HG02763 (cell line): ENCODE measurements around the gene GALNS.

Source experiments
- ATAC-seq: cut with Tn5 transposase; IDR thresholded peaks from one replicate; pipeline ENCODE4 v1.9.1; 2021; ENCODE audit warnings: mild to moderate bottlenecking, moderate library complexity; ENCODE audit not compliant: unreplicated experiment

GALNS gene

DNA sequence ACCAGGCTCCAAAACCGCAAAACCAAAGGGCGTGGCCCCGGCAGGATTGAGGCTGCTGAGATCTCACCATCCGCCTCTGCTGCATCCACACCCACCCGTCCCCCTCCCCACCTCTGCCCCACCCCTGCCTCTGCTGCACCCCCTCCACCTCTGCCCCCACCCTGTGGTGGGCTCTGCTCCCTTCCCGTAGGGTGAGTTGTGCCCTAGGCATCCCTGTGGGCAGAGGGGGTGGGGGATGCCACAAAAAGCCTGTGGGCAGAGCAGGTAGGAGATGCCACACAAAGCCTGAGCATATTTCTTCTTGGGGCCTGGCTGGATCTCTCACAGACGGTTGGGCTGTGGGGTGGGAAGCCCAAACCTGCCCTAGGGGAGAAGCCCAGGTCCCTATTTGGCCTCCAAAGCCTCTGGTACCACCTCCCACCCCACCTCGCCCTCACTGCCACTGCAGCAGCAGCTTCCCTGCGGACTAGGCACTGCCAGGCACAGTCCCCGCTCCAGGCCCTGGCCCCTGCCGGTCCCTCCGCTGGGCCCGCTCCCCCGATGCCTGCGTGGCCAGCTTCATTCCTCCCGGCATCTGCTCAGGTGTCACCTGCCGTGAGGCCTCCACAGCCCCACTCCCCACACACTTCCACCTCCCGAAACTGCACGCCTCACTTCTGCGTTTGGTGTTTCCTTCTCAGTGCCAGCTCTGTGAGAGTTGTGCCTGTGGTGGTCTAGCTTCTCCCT is 21.0 kb upstream of the GALNS start:
- ATAC-seq, result no peak

DNA sequence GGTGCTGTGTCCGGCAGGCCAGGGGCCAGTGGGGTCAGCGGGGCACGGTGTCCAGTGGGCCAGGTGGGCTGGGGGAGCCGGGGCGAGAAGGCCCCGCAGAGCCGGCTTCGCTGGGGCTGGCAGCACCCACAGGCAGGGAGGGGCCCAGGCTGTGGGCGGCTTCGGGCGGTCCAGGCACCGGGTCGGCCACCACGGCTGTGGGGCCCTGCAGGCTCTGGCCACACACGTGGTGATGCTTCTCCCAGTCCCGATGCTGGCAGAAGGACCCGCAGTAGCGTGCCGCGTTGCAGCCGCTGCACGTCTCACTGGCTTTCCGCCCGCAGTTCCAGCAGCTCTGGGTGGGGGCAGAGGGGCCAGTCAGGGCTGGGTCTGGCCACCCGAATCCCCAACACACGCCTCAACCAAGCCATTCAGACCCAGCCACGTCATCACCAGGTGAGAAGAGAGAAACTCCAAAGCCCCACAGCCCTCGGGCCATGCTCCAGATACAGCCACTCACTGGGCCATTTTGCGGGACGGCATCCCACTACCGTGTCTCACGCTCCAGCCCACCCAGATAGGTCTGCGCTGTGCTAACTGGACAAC is 20.3 kb upstream of the GALNS start:
- no peak for ATAC-seq

DNA sequence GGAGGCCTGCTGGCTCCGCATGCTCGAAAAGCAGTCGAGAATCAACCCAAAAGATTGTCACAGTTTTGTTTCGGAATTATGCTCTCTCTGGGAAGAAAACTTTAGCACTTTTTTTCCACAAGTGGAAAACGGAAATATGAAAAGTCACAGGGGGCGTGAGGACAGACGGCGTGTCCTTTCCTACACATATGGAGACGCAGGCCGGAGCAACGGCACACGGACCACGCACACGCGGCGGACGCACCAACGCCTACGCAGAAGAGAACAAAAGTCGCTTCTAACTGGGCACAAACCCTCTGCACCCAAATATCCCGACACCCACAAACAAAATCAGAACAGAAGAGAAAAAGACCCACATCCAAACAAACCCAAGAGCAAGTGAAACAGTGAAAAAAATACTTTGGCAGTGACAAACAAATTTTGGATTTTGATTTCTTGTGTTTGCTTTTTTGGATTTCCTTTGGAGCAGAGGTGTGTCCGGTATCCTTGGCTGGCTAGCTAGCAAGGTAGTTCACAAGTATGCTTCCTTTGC is 19.0 kb upstream of the GALNS start:
- no peak for ATAC-seq

DNA sequence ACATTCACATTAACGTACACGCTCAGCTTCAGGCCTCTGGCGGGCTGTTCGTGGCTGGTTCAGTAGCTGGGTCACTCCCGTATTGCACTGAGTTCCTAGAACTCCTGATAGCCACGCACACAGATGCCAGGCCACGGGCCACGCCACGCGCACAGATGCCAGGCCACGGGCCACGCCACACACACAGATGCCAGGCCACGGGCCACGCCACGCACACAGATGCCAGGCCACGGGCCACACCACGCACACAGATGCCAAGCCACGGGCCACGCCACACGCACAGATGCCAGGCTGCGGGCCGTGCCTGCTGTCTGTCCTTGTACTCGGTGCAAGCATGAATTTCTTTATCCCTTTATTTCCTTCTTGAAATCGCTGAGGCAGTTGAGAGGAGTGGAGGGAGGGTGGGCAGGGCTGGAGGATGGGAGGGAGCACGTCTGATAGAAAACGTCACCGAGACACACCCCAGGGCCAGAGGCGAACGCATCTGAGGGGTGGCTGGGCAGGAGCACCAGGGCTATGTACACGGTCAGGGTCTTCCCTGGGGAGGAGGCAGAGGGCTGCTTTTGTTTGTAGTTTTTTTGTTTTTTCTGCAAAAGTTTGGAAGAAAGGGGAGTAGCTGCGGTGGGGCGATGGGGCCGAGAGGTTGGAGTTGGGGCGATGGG is 18.3 kb upstream of the GALNS start:
- ATAC-seq, result no peak

DNA sequence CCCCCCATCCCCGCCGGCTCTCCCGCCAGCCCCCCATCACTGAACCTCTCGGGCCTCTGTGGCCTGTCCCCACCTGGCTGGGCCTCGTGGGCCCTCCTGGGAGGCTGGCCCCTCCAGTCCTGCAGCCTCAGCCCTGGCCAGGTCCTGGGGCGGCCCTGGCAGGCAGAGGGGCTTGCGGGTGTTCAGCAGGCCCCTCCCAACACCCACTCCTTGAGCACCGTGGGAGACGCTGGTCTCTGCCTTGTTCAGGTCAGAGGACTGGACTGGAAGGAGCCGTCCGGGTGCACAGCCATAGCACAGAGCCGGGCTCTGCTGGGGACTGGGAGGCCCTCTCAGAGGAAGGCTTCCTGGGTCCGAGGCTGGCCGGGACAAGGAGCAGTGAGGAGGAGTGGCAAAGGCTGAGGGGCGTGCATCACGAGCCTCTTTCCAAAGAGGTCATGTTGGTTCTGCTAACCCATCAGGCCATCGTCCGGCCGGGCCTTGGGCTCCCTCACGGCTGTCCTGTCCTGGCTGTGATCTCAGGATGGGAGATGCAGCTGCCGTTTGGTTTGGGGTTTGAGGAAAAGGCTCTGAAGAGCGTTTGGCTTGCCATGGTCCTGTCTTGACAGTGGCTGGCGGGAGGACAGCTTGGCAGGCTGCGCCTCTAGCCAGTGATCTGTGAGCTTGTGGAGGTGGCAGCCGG is 16.0 kb upstream of the GALNS start:
- ATAC-seq, result no peak

DNA sequence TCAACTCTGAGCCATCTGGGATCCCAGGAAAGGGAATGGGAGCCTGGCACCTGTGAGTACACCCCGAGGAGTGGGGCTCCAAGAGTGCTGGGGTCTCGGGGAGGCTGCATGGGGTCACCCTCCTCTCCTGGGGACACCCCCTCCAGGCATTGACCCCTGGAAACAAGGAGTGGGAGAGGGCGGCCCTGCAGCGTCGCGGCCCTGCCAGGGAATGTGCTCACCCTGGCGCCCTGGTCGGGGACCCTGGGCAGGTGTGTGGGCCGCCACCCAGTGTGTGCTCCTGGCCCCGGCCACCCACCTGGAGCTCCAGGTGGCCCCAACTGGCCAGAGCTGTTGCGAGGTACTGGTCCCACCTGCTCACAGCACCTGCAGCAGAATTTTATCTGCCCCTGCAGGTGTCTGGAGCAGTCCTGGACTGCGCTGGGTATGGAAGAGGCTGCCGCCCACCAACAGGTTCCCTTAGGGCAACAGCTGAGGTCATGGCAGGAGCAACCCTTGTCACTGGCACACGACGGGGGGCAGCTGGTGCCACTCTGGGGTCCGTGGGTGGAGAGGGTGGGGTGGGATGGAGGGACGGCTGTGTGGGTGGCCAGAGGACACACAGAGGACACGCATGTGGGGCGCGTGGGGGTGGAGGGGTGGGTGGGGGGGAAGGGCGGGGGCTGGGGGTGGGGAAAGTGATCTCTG is 15.1 kb upstream of the GALNS start:
- ATAC-seq, result no peak

DNA sequence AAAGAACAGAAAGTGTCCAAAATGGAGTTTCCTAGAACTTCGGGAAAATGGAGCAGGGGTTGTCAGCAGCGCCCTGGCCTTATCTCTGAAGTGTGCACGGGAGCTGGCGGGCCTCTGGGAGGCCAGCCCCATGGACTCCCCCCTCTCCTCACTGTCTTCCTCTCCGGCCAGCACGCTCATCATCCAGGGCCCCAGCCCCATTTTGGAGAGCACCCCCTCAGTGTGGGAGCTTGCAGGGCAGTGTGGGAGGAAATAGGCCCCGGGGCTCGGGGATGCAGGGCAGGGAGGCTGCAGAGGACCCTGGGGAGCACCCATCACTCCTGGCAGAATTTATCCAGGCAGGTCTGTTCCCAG is 14.6 kb upstream of the GALNS start:
- no peak for ATAC-seq

DNA sequence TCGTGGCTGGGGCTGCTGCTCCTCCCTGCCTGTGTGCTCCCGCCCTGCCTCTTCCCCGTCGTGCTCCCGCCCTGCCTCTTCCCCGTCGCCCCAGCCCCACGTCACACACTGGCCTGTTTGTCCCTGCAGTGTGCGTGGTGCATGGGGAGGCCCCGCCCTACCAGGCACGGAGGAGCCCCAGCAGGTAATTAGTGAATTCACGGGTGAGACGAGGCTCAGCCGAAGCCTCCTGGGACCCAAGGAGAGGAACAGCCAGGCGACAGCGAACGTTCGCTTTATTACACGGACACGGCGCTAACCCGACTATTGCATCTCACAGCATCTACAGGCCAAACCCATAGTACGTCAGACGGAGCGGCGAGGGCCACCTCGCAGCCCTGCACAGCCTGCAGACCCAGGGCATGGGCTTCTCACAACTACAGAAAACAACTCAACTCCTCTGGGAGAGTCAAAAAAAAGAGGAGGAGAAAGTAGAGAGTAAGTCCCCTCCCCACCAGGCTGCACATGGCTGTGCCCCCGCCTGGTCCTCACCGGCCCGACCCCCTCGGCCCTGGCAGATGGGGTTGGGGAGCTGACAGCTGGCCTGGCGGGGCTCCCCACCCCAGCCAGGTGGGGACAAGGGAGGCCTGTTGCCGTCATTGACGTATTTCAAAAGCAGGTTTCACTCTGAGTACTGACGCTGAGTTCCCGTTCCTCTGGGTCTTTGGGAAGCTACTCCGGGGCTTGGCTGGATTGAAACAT is 14.0 kb upstream of the GALNS start:
- no peak for ATAC-seq

DNA sequence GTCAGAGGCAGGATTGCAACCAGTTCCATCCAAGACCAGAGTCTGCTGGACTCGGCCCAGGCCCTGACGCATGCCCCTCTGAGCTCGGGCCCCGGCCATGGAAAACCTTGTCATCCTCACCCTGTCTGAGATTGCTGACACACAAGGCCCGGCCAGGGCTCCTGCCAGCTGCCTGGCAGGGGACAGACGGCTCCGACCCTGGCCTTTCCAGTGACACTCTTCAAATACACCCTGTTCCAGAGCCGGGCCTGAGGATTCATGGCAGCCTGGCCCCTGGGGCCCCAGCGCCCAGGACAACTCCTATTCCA is 12.9 kb upstream of the GALNS start:
- ATAC-seq, result no peak

DNA sequence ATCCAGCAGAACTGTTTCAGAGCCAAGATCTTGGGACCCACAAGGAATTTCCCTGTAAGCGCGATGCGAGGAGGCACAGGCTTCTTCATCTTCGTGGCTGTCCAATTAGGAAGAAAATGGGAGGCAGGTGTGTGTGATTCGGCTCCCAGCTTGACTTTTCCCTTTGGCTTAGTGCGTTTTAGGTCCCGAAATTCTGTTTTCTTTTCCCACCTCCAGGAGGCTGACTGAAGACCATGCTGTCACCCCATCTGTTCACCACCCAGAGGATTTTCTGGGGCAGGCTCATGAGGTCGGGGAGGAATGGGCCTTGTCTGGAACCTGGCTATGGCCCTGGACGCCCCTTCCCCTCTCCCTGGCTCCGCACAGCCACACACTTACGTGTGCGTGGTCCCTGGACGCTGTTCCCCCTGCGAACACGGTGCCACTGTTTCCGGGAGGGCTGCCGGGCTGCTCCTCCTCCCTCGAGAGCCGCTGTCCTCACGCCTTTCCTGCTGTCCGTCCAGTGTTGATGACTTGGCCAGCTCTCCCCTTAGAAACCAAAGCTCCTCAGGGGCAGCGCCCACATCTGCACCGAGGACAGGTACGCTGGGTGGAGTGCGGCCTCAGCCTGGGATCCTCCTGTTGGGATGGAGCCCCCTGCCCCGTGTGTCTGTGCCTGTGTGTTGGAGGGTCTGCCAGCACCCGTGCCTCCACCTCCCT is 12.4 kb upstream of the GALNS start:
- ATAC-seq, result no peak

DNA sequence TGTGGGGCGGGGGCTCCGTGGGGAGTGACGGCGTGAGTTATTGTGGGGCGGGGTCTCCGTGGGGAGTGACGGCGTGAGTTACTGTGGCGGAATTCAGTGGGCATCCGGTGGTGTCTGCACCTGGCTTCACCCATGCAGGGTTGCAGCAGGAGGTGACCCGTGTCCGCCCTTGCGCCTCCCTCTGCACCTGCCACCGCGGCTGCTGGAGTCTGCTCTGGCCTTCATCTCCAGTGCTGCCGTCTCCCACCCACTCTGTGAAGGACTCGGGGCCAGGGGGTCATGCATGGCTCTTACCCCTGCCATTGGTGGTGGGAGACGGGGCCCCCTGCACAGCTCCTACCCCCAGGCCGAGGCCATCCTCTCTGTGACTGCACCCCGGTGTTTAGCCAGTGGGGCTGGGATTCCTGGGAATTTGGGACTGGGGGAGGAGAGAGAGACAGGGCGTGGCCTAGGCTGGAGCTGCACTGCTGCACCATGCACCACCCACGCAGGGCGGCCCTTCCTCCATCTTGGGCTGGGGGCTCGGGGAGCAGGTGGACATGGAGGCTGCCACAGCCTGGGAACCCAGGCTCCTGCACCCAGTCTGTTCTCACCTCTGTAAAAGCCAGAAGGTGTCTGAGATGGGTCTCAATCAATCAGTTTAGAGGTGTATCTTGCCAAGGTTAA is 11.0 kb upstream of the GALNS start:
- no peak for ATAC-seq

DNA sequence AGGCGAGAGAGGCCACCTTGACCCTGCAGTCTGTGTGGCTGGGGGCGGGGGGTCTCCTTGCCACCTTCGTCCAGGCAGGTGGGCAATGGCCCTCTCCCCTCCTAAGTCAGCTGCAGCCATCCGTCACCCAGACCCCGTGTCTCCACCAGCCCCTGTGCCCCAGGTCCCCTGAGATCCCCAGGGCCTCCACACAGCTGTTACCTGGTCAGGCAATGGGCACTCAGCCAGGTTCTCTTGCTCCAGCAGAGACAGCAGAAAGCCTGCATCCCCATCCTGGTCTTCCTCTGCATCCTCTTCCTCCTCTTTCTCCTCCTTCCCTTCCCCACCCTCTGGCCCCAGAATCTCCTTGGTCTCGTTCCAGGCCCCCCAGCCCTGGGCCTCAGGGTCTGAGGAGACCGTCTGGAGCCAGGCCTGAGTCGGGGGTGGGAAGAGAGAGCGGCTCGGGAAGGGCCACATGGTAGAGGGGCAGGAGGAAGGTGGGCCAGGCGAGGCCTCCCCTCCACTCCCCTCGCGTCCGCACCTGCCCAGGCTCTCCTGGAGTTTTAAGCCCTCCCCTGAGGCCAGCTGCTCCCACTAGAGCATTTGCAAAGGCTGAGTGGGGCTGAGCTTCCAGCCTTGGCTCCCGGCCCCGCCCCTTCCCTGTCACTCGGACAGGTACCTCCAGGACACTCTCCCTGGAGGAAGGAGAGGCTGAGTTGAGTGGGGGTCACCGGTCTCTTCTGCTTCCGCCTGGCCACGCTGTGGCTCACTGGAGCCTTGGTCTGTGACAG is 9.6 kb upstream of the GALNS start, which contains the start of gene PABPN1L:
Gene PABPN1L (minus strand): TSS at position 510 of the 770 bp plus-strand sequence. CDS start 54 bp downstream, at position 456.
- no peak for ATAC-seq

DNA sequence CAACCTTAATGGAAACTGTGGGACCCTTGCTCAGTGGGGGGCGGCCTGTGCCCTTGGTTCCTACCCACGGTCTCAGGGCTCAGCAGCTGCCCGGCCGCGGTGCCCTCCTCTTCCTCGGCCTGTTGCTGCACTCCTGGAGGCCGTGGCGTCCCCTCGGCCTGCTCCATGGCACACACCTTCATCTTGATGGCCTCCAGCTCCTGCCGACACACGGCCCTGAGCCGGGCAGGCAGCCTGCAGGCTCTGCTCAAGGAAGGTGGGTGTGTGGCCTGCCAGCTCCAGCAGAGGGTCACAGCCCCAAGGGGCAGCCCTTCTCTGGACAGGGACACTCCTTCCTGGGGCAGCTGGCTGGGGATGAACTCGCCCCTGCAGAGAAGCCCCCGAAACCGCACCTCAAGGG is 9.0 kb upstream of the GALNS start:
- ATAC-seq, result no peak

DNA sequence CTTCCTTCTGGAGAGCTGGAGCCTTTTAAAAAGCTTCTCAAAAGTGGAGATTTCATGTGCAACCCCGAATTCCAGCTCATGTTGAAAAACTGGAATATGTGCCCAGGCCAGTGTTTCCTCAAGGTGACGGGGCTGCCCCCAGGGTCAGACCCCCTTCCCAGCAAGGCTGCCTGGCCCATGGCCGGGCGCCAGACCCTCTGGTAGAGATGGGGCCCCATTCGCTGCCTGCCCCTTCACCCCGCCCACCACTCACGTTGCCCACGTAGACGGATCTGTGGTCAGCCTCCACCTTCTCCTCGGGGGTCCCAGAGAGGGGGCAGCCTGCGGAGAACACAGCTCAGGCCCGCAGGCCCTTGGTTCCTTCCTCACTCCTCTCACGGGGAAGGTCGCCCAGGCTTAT is 8.6 kb upstream of the GALNS start:
- no peak for ATAC-seq

DNA sequence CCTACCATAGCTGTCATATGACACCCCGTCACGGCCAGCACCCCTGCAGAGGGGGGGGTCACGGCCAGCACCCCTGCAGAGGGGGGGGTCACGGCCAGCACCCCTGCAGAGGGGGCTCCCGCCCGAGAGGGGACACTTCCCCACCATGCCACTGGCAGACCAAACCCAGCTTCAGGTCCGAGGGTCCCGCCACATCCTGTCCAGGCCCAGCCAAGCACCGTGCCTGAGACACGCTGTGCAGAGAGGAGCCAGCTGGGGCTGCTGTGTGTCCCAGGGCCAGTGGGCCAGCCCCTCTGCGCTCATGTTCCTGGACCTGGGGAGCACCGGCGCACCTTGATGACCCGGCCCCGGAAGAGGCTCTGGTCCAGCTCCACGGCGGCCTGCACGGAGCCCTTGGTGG is 7.8 kb upstream of the GALNS start:
- ATAC-seq, result no peak

DNA sequence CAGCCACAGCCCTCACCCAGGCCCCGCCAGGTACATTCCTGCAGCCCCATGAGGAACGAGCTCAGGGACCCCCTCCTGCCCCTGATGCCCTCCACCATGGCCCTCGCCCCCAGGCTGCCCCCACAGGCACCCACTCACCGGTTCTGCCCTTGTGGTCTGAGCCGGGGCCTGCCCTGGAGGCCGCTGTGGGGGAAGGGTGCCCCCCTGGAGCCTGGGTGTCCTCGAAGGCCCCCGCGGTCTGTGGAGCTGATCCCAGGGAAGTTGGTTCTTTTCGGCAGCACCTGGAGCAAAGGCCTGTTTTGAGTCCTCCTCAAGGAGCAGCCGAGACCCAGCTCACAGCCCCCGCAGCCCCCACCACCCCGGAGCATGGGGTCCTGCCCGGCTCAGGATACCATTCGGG is 7.4 kb upstream of the GALNS start:
- no peak for ATAC-seq

DNA sequence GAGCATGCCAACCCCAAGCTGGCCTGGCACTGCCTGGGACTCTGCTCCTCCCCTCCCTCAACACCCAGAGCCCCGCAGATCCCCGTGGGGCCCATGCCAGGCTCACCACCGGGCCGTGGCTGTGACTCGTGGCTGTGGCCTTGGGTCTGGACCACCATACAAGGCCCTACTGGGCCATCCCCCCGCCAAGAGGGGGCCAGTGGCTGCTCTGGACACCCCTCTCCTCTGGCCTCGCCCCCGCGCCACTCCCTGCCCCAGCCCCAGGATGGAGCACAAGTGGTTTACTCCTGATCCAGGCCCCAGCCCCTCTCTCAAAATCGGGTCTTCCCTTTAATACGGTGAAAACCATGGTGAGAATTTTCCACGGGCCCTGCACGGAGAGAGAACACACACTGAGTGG is 6.7 kb upstream of the GALNS start:
- no peak for ATAC-seq

DNA sequence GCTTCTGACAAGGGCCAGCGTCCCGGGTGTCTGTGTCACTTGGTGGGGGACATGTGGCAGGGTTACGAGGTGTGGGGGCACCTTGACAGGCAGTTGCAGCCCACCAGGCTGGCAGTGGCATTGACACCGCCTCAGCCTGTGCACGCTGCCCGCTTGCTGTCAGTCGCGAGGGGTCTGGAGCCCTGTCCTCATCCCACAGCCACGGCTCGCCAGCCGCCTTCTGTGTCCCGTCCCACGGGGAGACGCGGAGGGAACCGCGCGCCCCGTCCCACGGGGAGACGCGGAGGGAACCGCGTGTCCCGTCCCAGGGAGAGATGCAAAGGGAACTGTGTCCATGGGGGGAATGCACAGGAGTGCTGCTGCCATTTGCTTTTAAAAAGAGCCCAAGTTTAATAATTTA is 6.2 kb upstream of the GALNS start:
- no peak for ATAC-seq

DNA sequence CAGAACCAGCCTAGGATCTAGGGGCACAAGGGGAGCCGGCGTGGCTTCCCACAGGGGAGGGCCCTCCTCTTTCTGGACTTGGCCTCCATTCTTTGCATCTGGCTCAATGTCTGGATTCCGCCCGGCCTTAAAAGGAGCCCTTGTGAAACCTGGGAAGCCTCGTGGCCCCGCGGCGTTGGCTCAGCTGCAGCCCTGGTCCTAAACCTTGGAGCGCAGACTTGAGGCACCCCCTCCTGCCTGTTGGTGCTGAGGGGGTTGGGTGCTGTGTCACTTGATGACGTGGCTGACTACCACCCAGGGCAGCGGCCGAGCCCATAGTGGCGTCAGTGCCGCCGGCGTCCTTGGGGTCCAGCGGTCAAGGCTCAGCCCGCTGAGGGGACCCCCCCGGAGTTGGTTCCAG is 4.6 kb upstream of the GALNS start:
- ATAC-seq, result no peak
